Measurements from ENCODE around the gene FARP2.

The FARP2 gene

GRCh38 chr2:241492174-241492565 lies 136.1 kb downstream of the FARP2 start:
- Histone ChIP-seq H3K4me3 (ENCODE audit: insufficient read length, low read depth) (no peak overlapping the region), H3K4me1 (ENCODE audit: insufficient read depth, insufficient read length) (peaks cover 4% of the 10 kb centered on the region), H3K27me3 (ENCODE audit: insufficient read depth, insufficient read length) (no peaks in the 10 kb centered on the region), H3K9me3 (ENCODE audit: insufficient read depth, low read length) (no peaks in the 10 kb centered on the region), H3K36me3 (ENCODE audit: insufficient read depth, insufficient read length, low read length) (peaks cover 71% of the 10 kb centered on the region), H3K9ac (ENCODE audit: insufficient read length, low read depth) (no peak overlapping the region)
- TF ChIP-seq YY1 (IDR thresholded peaks at IDR 0.05; ENCODE audit: insufficient read depth, insufficient read length) (no peak), SUZ12 (IDR thresholded peaks at IDR 0.05; ENCODE audit: extremely low read depth, insufficient read depth, insufficient read length) (no peak), ZNF274 (IDR thresholded peaks at IDR 0.05; ENCODE audit: low read depth, low read length) (no peak)
- no peak for DNase-seq (ENCODE audit: low read depth, low spot score)

DNA sequence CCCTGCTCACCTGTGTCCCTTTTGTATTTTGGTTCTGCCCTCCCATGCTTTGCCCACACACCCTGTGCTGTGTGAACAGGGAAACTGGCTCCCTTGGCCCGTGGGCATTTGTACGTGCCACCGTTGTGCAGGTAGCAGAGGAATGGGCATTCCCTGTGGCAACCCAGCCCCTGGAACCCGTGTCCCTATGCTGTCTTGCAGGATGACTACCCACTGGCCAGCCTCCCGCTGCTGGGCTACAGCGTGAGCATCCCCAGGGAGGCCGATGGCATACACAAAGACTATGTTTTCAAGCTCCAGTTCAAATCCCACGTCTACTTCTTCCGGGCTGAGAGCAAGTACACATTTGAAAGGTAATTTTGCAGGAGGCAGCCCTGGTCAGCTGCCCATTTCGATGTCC lies 137.0 kb downstream of the FARP2 start:
- Histone ChIP-seq H3K9ac (ENCODE audit: insufficient read length, low read depth) (no peak overlapping the region), H3K4me3 (ENCODE audit: insufficient read length, low read depth) (no peak overlapping the region), H3K4me1 (ENCODE audit: insufficient read depth, insufficient read length) (peaks cover 4% of the 10 kb centered on the region), H3K27me3 (ENCODE audit: insufficient read depth, insufficient read length) (no peaks in the 10 kb centered on the region), H3K36me3 (ENCODE audit: insufficient read depth, insufficient read length, low read length) (peaks cover 81% of the 10 kb centered on the region), H3K9me3 (ENCODE audit: insufficient read depth, low read length) (no peaks in the 10 kb centered on the region)
- DNase-seq (ENCODE audit: low read depth, low spot score), result no peak
- TF ChIP-seq YY1 (IDR thresholded peaks at IDR 0.05; ENCODE audit: insufficient read depth, insufficient read length) (no peak), SUZ12 (IDR thresholded peaks at IDR 0.05; ENCODE audit: extremely low read depth, insufficient read depth, insufficient read length) (no peak), ZNF274 (IDR thresholded peaks at IDR 0.05; ENCODE audit: low read depth, low read length) (no peak)

DNA sequence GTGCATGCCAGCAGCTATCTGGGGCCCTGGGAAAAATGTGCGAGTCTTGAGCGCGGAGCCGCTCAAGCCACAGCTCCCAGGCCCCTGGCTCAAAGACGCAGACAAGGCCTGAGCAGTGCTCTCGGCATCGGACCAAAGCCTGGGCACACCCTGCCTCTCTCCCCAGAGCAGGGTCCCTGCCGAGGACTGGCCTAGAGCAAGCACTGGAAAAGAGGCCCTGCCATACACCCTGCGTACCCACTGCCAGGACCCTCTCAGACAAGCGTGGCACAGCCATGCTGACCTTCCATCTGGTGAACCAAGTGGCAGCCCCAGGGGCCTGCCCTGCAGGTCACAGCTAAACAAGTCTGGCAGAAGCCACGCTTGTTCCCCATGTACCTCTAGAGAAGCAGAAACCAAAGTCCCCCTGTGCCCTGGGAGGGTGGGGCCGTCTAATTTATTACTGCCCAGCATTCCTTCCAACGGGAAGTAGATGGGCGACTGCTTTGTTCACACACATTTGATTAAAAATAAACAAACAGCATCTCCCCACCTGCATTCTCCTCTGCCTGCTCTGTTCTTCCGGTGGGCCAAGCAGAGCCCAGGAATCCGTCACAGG lies 138.3 kb downstream of the FARP2 start:
- Histone ChIP-seq H3K4me3 (ENCODE audit: insufficient read length, low read depth) (no peak overlapping the region), H3K36me3 (ENCODE audit: insufficient read depth, insufficient read length, low read length) (peaks cover 94% of the 10 kb centered on the region), H3K27me3 (ENCODE audit: insufficient read depth, insufficient read length) (no peaks in the 10 kb centered on the region), H3K9me3 (ENCODE audit: insufficient read depth, low read length) (no peaks in the 10 kb centered on the region), H3K4me1 (ENCODE audit: insufficient read depth, insufficient read length) (peaks cover 4% of the 10 kb centered on the region), H3K9ac (ENCODE audit: insufficient read length, low read depth) (no peak overlapping the region)
- DNase-seq (ENCODE audit: low read depth, low spot score), result no peak
- TF ChIP-seq SUZ12 (IDR thresholded peaks at IDR 0.05; ENCODE audit: extremely low read depth, insufficient read depth, insufficient read length) (no peak), YY1 (IDR thresholded peaks at IDR 0.05; ENCODE audit: insufficient read depth, insufficient read length) (no peak), ZNF274 (IDR thresholded peaks at IDR 0.05; ENCODE audit: low read depth, low read length) (no peak)

GRCh38 chr2:241495172-241496002 lies 139.3 kb downstream of the FARP2 start:
- peaks cover 95% of the 10 kb centered on the region for H3K36me3 ChIP-seq (ENCODE audit: insufficient read depth, insufficient read length, low read length)
- no peaks in the 10 kb centered on the region for H3K27me3 ChIP-seq (ENCODE audit: insufficient read depth, insufficient read length)
- DNase-seq (ENCODE audit: low read depth, low spot score), result no peak
- peaks cover 12% of the 10 kb centered on the region for H3K4me1 ChIP-seq (ENCODE audit: insufficient read depth, insufficient read length)
- no peak overlapping the region for H3K4me3 ChIP-seq (ENCODE audit: insufficient read length, low read depth)
- no peak for TF ChIP-seq SUZ12 (IDR thresholded peaks at IDR 0.05; ENCODE audit: extremely low read depth, insufficient read depth, insufficient read length)
- no peaks in the 10 kb centered on the region for H3K9me3 ChIP-seq (ENCODE audit: insufficient read depth, low read length)
- H3K9ac ChIP-seq (ENCODE audit: insufficient read length, low read depth), result no peak overlapping the region

- H3K9ac ChIP-seq (ENCODE audit: insufficient read length, low read depth), result no peak overlapping the region
- H3K4me1 ChIP-seq (ENCODE audit: insufficient read depth, insufficient read length), result peaks cover 10% of the 10 kb centered on the region
- DNase-seq (ENCODE audit: low read depth, low spot score), result no peak
- peaks cover 99% of the 10 kb centered on the region for H3K36me3 ChIP-seq (ENCODE audit: insufficient read depth, insufficient read length, low read length)
- H3K27me3 ChIP-seq (ENCODE audit: insufficient read depth, insufficient read length), result no peaks in the 10 kb centered on the region
- no peak overlapping the region for H3K4me3 ChIP-seq (ENCODE audit: insufficient read length, low read depth)
- H3K9me3 ChIP-seq (ENCODE audit: insufficient read depth, low read length), result no peaks in the 10 kb centered on the region
- TF ChIP-seq SUZ12 (IDR thresholded peaks at IDR 0.05; ENCODE audit: extremely low read depth, insufficient read depth, insufficient read length), result no peak
- TF ChIP-seq ZNF274 (IDR thresholded peaks at IDR 0.05; ENCODE audit: low read depth, low read length), result no peak
- TF ChIP-seq YY1 (IDR thresholded peaks at IDR 0.05; ENCODE audit: insufficient read depth, insufficient read length), result no peak
Measured at GRCh38 chr2:241496003-241496707, 140.1 kb downstream of the FARP2 start.

DNA sequence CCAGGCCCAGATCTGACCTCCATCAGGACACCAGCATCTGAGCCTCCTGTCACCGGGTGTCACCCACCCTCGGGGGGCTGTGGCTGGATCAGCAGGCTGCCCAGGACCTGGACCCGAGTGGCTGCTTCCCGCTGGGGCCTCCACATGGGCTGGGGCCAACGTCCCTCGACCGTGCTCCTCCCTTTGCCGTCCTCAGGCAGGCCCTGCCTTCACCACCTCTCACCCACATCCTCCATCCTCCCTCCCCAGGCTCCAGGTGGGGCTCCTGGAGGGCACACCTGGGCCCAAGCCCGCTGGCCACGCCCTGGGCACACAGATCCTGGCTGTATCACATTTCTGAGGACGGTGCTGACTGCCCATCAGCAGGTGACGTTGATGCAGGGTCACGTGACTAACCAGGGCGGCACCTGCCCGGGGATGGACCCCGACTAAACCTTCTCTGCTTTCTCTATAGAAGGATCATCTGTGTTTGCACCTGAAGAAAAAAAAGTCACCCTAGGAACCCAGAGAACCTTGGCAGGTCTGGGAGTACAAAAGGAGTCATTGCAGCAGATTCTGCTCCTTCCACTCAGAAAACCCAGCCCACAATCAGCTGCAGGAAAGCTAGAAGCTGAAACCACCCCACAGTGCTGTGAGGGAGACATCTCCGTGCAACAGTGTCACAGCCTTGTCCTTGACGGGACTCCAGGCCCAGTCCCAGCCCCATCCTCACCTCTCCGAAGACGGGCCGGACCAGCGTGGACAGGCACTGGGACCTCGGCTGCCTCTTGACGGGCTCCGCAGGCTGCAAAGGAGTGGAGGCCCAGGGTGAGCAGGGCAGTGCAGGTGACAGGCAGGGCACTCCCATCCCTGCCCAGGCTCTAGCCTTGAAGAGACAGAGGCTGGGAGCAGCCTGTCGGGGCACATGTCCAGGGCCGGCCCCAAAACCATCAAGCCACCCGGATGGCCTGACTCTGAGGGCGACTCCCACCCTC lies 141.1 kb downstream of the FARP2 start:
- H3K4me1 ChIP-seq (ENCODE audit: insufficient read depth, insufficient read length), result peaks cover 10% of the 10 kb centered on the region
- peaks cover 97% of the 10 kb centered on the region for H3K36me3 ChIP-seq (ENCODE audit: insufficient read depth, insufficient read length, low read length)
- H3K4me3 ChIP-seq (ENCODE audit: insufficient read length, low read depth), result no peak overlapping the region
- H3K9me3 ChIP-seq (ENCODE audit: insufficient read depth, low read length), result no peaks in the 10 kb centered on the region
- DNase-seq (ENCODE audit: low read depth, low spot score), result no peak
- H3K27me3 ChIP-seq (ENCODE audit: insufficient read depth, insufficient read length), result no peaks in the 10 kb centered on the region
- TF ChIP-seq SUZ12 (IDR thresholded peaks at IDR 0.05; ENCODE audit: extremely low read depth, insufficient read depth, insufficient read length) (no peak), YY1 (IDR thresholded peaks at IDR 0.05; ENCODE audit: insufficient read depth, insufficient read length) (no peak), ZNF274 (IDR thresholded peaks at IDR 0.05; ENCODE audit: low read depth, low read length) (no peak)
- no peak overlapping the region for H3K9ac ChIP-seq (ENCODE audit: insufficient read length, low read depth)

Data from NT2/D1 (cell line).